HFFc6 (cell line): ENCODE data around the gene ZFYVE26. TPM values are rescaled to one million over a fixed set of nuclear protein-coding genes. Genes with fewer than 3 reads are reported as not detected.
"Not testable (repeated sequence)": the region's sequence is repeated elsewhere in the genome, so short reads cannot be mapped to it uniquely, and the experiment has no call there.

ENCODE experiments used
- DNase-seq: peaks from one replicate; pipeline ENCODE4 v3.0.0-alpha.2; 2018
- H3K27ac Mint-ChIP-seq: 2 replicates; pipeline ENCODE4 v1.8.0; 2020; ENCODE audit warnings: mild to moderate bottlenecking, mixed read lengths
- H3K27me3 Mint-ChIP-seq: 2 replicates; pipeline ENCODE4 v1.8.0; 2021; ENCODE audit warnings: mild to moderate bottlenecking, moderate library complexity, mixed read lengths; ENCODE audit not compliant: insufficient read depth
- H3K36me3 Mint-ChIP-seq: 2 replicates; pipeline ENCODE4 v1.8.0; 2021; ENCODE audit warnings: low read depth, mixed read lengths
- H3K4me1 Mint-ChIP-seq: 2 replicates; pipeline ENCODE4 v1.8.0; 2020; ENCODE audit warnings: low read depth, mixed read lengths
- H3K4me3 Mint-ChIP-seq: 2 replicates; pipeline ENCODE4 v1.8.0; 2020; ENCODE audit warnings: mild to moderate bottlenecking, moderate library complexity, mixed read lengths
- H3K9me3 Mint-ChIP-seq: 2 replicates; pipeline ENCODE4 v1.8.0; 2020; ENCODE audit warnings: mild to moderate bottlenecking, mixed read lengths
- CTCF ChIP-seq: fragments of 200-600 bp; sonication (generic); IDR thresholded peaks from 2 replicates; pipeline ENCODE4 v1.5.0; 2021; ENCODE audit warnings: antibody characterized with exemption, mild to moderate bottlenecking
- total RNA-seq, 6 experiments: library from RNA; stranded (reverse); fragmentation: NEBNext Ultra II Directional; extraction: Animal tissue kit (Norgen Biotek cat#: 25700); gene quantifications; 2 replicates in 1 of 6; 3 replicates in 5 of 6; pipeline ENCODE4 v1.2.3, GENCODE V29; 2021

The ZFYVE26 gene
- total RNA-seq, 6 experiments from 2014 or later, result 12.8 to 17.2 (median 14.7) TPM

GRCh38 chr14:67705211-67705610, 111.2 kb downstream of the ZFYVE26 start:
- no peak for TF ChIP-seq CTCF
- no peaks in the 10 kb centered on the region for H3K4me1 Mint-ChIP-seq
- DNase-seq, result no peak
- no peaks in the 10 kb centered on the region for H3K27me3 Mint-ChIP-seq
- H3K4me3 Mint-ChIP-seq, result no peak overlapping the region
- peaks cover 9% of the 10 kb centered on the region for H3K9me3 Mint-ChIP-seq
- no peak overlapping the region for H3K27ac Mint-ChIP-seq
- peaks cover 8% of the 10 kb centered on the region for H3K36me3 Mint-ChIP-seq

GRCh38 chr14:67704484-67705089, 111.8 kb downstream of the ZFYVE26 start:
- H3K27ac Mint-ChIP-seq, result no peak overlapping the region
- no peaks in the 10 kb centered on the region for H3K27me3 Mint-ChIP-seq
- TF ChIP-seq CTCF, result peak; percentile 79
- no peaks in the 10 kb centered on the region for H3K4me1 Mint-ChIP-seq
- peak; percentile 43 for DNase-seq
- peaks cover 2% of the 10 kb centered on the region; the same call in 1 of the 2 replicates for H3K36me3 Mint-ChIP-seq
- peaks cover 3% of the 10 kb centered on the region for H3K9me3 Mint-ChIP-seq
- H3K4me3 Mint-ChIP-seq, result no peak overlapping the region

GRCh38 chr14:67703997-67704396, 112.4 kb downstream of the ZFYVE26 start:
- Mint-ChIP-seq H3K9me3 (no peaks in the 10 kb centered on the region), H3K4me3 (no peak overlapping the region), H3K4me1 (no peaks in the 10 kb centered on the region), H3K27ac (no peak overlapping the region), H3K27me3 (no peaks in the 10 kb centered on the region), H3K36me3 (no peaks in the 10 kb centered on the region)
- TF ChIP-seq CTCF, result no peak
- no peak for DNase-seq

GRCh38 chr14:67701492-67701891, 114.9 kb downstream of the ZFYVE26 start, which contains the start of gene RDH12:
RDH12 (plus strand) TSS chr14:67701886; CDS start chr14:67722643, 20,757 bp downstream.
- not testable (repeated sequence) for H3K27me3 Mint-ChIP-seq, H3K4me3 Mint-ChIP-seq, H3K4me1 Mint-ChIP-seq, H3K9me3 Mint-ChIP-seq, DNase-seq, H3K36me3 Mint-ChIP-seq
- peak within 1 kb of the TSS; percentile 26 for H3K27ac Mint-ChIP-seq

- H3K27me3 Mint-ChIP-seq, result peaks cover 4% of the 10 kb centered on the region
- H3K4me3 Mint-ChIP-seq, result no peak overlapping the region
- no peaks in the 10 kb centered on the region for H3K36me3 Mint-ChIP-seq
- DNase-seq, result no peak
- no peaks in the 10 kb centered on the region for H3K9me3 Mint-ChIP-seq
- no peak overlapping the region for H3K27ac Mint-ChIP-seq
- H3K4me1 Mint-ChIP-seq, result peaks cover 15% of the 10 kb centered on the region
- TF ChIP-seq CTCF, result no peak
Measured at GRCh38 chr14:67698179-67698578, 118.2 kb downstream of the ZFYVE26 start.

GRCh38 chr14:67697006-67697405, 119.4 kb downstream of the ZFYVE26 start:
- no peak overlapping the region for H3K27ac Mint-ChIP-seq
- no peaks in the 10 kb centered on the region for H3K9me3 Mint-ChIP-seq
- H3K4me1 Mint-ChIP-seq, result peaks cover 26% of the 10 kb centered on the region
- no peak for TF ChIP-seq CTCF
- DNase-seq, result no peak
- H3K4me3 Mint-ChIP-seq, result no peak overlapping the region
- H3K36me3 Mint-ChIP-seq, result peaks cover 5% of the 10 kb centered on the region
- H3K27me3 Mint-ChIP-seq, result peaks cover 4% of the 10 kb centered on the region

Other genes with a start within 250 kb of the ZFYVE26 start
- gene PIGH, start 216.3 kb downstream of the ZFYVE26 start, total RNA-seq, result 1 to 10 TPM; 6.3 to 9.3 (median 7.8) TPM
- gene ARG2, start 196.7 kb downstream of the ZFYVE26 start, total RNA-seq, result 1 to 10 TPM; 1.4 to 2.2 (median 1.9) TPM
- 100 to 1,000 TPM; 154 to 178 (median 156) TPM for gene VTI1B, start 142.0 kb downstream of the ZFYVE26 start, total RNA-seq
- gene RDH11, start 120.8 kb downstream of the ZFYVE26 start, total RNA-seq, result 10 to 100 TPM; 46.1 to 51.9 (median 49.6) TPM
- gene RDH12, start 114.7 kb downstream of the ZFYVE26 start, total RNA-seq, result not detected
- gene RAD51B, start 3.2 kb upstream of the ZFYVE26 start, total RNA-seq, result 10 to 100 TPM in 2 of 6 experiments, 1 to 10 TPM in 4; 7.1 to 12.4 (median 9.6) TPM